ENCODE measurements around the gene MARK2. TPM values are rescaled to one million over a fixed set of nuclear protein-coding genes. Genes with fewer than 3 reads are reported as not detected.
A peak's percentile ranks its signal among the peaks of the same experiment; 100 is the strongest.

The MARK2 gene
- total and polyA plus RNA-seq, 11 donors = 17.0 to 53.5 (median 37.5) TPM

- DNase-seq (peak in 1 of 5 donors; percentile 37), ATAC-seq (no peak)
- Histone ChIP-seq H3K27ac (peak overlapping the region in 11 of 12 donors; percentile 70 to 95 (median 91)), H3K4me1 (peaks cover 5 to 43% (median 40%) of the 10 kb centered on the region in 12 donors), H3K27me3 (no peaks in the 10 kb centered on the region), H3K9me3 (no peaks in the 10 kb centered on the region), H3K36me3 (peaks cover 0 to 10% (median 4%) of the 10 kb centered on the region in 9 donors), H3K4me3 (peak overlapping the region in 7 of 12 donors; percentile 77 to 97 (median 86))
- TF ChIP-seq CTCF (IDR thresholded peaks at IDR 0.05) (no peak), POLR2A (IDR thresholded peaks at IDR 0.05) (no peak)
- WGBS, 4 donors = 37 to 47% (median 43%) methylated on average over 4 to 5 of the region's 5 CpGs
- intact Hi-C loops (cut with DNase I) = loop anchor here (1.0 to 5.0 kb wide), 12 partner anchors 35 to 315 kb away; partner anchors contain the start of genes RCOR2 (in 2 of the 10) and ZFTA (in 2 of the 10)
Measured at GRCh38 chr11:63837739-63838138, 1.2 kb upstream of the MARK2 start.

- DNase-seq (peak in 2 of 5 donors; percentile 43 to 52), ATAC-seq (no peak)
- Histone ChIP-seq H3K27me3 (no peaks in the 10 kb centered on the region), H3K4me1 (peaks cover 5 to 48% (median 43%) of the 10 kb centered on the region in 12 donors), H3K27ac (peak overlapping the region in 11 of 12 donors; percentile 70 to 95 (median 91)), H3K36me3 (peaks cover 0 to 13% (median 6%) of the 10 kb centered on the region in 9 donors), H3K9me3 (no peaks in the 10 kb centered on the region), H3K4me3 (peak overlapping the region in 11 of 12 donors; percentile 73 to 99 (median 88))
- peak in 1 of 12 donors; percentile 3 for TF ChIP-seq CTCF (IDR thresholded peaks at IDR 0.05)
- TF ChIP-seq POLR2A (IDR thresholded peaks at IDR 0.05) = no peak
- intact Hi-C loops (cut with DNase I) = loop anchor here in 8 of 10 donors (1.0 to 5.0 kb wide), 8 partner anchors 34 to 315 kb away; partner anchors contain the start of genes RCOR2 (in 2 of the 8) and ZFTA (in 1 of the 8)
- 24 to 38% (median 29%) methylated on average over 18 of the region's 18 CpGs for WGBS, 4 donors
Measured at GRCh38 chr11:63838150-63838677, 696 bp upstream of the MARK2 start.

- peak; percentile 33 to 77 (median 48) for DNase-seq
Measured at GRCh38 chr11:63839508-63840355, 822 bp downstream of the MARK2 start.

More at GRCh38 chr11:63839508-63840355, 822 bp downstream of the MARK2 start:
- Histone ChIP-seq H3K27me3 (no peaks in the 10 kb centered on the region), H3K4me3 (peak overlapping the region; percentile 73 to 99 (median 87)), H3K27ac (peak overlapping the region; percentile 70 to 95 (median 89)), H3K4me1 (peaks cover 5 to 63% (median 57%) of the 10 kb centered on the region in 12 donors), H3K36me3 (peaks cover 0 to 25% (median 12%) of the 10 kb centered on the region in 9 donors), H3K9me3 (no peaks in the 10 kb centered on the region)
- no peak for ATAC-seq
- 1% methylated on average over 34 to 40 of the region's 40 CpGs for WGBS, 4 donors
- TF ChIP-seq CTCF (IDR thresholded peaks at IDR 0.05) = no peak
- no peak for TF ChIP-seq POLR2A (IDR thresholded peaks at IDR 0.05)
- intact Hi-C loops (cut with DNase I) = loop anchor here (2.0 to 5.0 kb wide), 9 partner anchors 33 to 313 kb away; partner anchors contain the start of genes RCOR2 (in 2 of the 10) and ZFTA (in 1 of the 10)

All from heart left ventricle (tissue), 16 donors.